GM21737 (cell line): Measurements from ENCODE around the gene GM2A.
A peak's percentile ranks its signal among the peaks of the same experiment; 100 is the strongest.
"Not testable (repeated sequence)": the region's sequence is repeated elsewhere in the genome, so short reads cannot be mapped to it uniquely, and the experiment has no call there.

Experiments
- ATAC-seq: cut with Tn5 transposase; IDR thresholded peaks from one replicate; pipeline ENCODE4 v1.9.1; 2021; ENCODE audit warnings: mild to moderate bottlenecking, moderate library complexity; ENCODE audit not compliant: unreplicated experiment

GM2A gene

DNA sequence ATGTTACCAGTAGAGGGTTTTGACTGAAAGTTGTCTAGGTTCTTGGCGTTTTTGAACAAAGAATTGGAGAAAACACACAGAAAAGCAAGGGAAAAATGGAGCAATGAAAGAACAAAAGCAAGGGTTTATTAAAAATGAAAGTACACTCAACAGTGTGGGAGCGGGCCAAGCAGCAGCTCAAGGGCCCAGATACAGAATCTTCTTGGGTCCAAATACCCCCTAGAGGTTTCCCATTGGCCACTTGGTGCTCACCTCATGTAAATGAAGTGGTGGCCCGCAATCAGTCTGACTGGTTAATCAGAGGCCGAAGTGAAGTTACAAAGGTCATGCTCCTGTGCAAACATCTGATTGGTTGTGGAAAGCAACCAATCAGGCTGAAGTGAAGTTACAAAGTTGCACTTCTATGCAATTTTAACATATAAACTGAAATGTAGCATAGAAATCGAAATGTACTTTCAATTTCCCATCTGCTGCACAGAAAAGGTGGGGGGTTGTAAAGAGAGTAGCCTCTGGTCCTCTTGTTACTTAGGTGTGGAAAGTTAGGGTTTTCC, 1.9 kb upstream of the GM2A start:
- no peak for ATAC-seq

DNA sequence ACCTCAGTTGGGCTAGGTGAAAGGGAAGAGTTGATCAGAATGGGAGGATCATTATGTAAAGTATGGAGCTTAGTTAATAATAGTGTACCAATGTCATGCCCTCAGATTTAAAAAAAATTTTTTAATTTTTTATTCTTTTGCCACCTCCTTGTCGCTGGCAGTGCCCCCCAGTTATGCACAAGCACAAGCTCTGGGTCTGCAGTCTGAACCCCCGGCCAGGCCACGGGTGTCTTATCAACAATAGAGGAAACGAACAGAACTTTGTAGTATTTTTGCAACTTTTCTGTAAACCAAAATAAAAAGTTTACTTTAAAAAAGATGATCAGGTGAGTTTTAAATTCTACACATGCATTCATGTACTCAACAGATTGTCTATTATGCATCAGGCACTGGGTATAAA, 1.4 kb upstream of the GM2A start:
- no peak for ATAC-seq

DNA sequence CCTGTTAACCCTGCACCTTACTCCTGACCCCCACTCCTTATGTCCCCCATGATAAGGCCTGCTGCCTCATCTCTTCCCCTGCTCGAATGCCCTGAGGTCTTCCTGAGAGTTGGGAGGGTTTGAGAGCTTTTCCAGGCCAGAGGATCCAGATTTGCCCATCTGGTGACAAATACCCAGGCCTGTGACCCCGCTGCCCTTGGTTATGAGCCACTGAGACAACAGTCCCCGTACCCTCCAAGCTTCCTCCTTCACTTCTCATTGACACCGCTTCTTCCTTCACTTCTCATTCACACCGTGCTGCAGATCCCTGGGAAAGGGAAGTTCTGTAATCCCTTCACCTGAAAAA, 593 bp downstream of the GM2A start:
- ATAC-seq, result no peak

GRCh38 chr5:151254556-151254955, 1.6 kb downstream of the GM2A start:
- ATAC-seq, result no peak

DNA sequence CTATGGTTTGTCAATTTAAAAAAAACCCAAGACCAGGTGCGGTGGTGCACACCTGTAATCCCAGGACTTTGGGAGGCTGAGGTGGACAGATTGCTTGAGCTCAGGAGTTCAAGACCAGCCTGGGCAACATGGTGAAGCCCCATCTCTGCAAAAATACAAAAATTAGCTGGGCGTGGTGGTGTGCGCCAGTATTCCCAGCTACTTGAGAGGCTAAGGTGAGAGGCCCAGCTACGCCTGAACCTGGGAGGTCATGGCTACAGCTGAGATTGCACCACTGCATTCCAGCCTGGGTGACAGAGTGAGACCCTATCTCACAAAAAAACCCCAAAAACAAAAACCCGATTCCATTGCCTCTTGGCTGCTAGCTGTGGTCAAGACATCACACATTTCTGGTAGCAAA, 2.0 kb downstream of the GM2A start:
- ATAC-seq, result not testable (repeated sequence)

DNA sequence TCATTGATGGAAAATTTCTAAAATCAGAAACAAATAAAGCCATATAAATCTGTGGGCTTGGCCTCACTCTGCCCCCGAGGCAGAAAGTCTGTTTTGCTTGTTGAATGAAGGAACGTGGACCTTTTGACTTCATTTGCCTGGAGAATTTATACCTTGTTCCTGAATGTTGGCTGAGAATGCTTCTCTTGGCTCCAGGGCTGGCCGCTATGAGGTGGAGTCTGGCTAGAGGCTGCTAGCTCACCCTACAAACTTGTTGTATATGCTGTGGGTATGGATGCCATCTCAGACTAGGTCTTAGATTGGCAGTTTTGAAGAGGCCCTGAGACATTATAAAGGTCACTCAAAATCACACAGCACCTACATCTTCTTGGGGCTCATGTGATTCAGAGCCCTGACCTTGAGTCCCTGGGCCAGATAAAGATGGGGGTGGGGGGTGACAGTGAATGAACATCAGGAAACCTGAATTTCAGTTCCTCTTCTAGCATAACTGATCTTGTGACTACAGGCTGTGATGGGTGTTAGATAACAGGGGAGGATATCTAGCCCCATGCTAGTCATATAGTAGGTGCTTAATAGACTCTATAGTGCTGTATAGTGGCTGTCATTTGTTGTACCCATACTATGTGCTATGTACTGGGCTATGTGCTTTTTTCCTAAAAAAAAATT, 2.8 kb downstream of the GM2A start:
- ATAC-seq, result no peak

- no peak for ATAC-seq
Measured at GRCh38 chr5:151257731-151258181, 4.8 kb downstream of the GM2A start.

DNA sequence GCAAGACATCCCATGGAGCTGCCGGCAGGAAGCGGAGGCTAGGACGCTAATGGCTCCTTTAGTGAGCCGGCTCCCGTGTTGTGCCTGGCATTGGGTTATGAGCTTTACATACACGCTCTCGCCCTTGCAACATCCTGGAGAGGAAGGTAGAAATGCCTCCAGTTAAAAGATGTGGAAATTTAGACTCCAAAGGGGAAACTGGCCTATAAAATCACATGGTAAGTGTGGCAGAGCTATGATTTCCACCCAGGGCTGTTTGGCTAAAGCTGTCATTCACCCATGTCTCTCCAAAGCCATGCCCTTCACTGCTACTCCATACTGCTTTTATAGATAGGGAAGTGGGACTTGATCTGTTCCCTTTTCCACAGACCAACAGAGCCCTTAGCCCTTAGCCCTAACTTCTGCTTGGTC, 5.2 kb downstream of the GM2A start:
- no peak for ATAC-seq

- no peak for ATAC-seq
Measured at GRCh38 chr5:151258816-151259215, 5.8 kb downstream of the GM2A start.

DNA sequence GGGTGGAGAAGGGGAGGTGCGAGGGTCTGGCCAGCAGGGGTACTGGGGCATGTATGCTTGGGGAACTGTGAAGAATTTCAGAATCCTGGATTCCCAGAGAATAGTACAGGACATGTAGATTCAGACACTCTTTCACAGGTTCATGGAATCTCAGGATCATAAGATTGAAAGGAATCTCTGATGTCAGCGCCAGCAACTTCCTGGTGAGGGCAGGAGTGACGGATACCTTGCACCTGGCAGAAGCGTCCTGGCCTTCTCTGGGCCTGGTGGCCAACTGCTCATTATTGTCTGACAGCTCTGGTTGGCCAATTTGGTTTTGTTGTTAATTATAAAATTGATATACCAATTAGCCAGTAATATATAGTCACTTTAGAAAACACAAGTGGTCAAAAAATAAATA, 6.9 kb downstream of the GM2A start:
- no peak for ATAC-seq

DNA sequence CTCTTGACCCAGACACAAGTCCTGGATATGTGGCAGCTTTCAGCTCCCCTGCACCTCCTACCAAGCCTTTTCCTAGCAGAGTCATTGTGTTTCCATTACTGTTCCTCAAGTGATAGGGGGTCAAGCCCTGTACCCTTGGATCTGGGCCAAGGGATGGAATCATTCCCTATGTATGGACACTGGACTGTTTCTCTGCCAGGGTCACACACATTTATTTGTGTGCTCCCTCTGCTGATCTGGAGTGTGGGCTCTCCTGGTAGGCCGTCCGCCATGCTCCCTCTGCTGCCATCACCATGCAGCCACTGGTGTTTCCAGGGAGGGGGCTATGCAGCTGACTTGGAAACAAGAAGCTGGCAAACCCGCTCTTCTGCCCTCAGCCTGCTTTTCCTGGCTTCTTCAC, 9.5 kb downstream of the GM2A start:
- no peak for ATAC-seq

DNA sequence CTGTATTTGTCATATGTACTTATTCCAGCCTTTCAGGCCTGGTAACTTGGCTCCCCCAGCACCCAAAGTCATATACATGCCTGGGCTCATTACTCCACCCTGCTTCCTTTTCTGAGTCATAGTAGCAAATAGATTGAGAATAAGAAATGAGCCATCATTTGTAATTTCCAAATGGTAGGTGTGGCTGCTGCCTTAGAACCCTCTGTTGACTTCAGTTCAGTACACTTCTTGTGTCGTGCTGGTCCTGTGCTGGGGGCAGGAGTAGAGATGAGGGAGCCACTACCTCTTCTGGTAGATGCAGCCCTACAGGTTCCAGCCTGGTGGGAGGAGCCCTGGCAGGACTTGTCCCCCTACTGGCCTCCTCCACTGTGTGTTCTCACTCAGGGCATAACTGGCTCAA, 11.1 kb downstream of the GM2A start:
- ATAC-seq, result no peak

GRCh38 chr5:151267491-151268260, 14.7 kb downstream of the GM2A start:
- no peak for ATAC-seq

DNA sequence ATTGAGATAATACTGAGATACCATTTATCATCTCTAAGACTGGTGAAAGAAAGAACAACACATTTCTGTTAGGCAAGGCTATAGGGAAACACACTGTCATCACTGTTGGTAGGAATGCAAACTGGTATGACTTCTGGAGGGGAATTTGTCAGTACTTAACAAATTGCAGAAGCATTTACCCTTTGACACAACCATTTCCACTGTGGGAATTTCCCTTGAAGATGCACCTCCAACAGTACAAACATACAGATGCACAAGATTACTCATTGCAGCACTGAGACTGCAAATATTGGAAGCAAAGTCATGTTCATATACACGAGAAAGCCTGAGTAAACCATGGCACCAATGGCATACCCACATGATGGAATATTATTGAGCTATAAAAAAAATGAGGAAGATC, 17.6 kb downstream of the GM2A start:
- ATAC-seq, result peak; percentile 82

- ATAC-seq, result no peak
Measured at GRCh38 chr5:151271336-151271735, 18.4 kb downstream of the GM2A start.

DNA sequence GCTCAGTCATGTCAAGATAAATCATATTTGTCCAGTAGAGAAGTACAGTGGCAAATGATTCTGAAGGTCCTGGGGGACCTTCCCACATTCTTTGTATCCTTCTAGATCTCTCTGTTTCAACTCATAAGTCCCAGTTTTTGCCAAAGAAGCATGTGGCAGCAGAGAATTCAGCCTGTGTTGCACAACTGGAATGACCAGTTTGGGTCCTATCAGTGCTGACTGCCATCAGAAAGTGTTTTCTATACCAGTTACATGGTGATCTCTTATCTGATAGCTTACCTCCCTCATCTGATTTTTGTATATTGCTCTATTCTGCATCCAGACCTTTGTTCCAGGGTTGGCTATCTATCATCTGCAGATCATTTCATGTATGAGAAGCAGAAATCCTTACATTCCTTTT, 21.7 kb downstream of the GM2A start:
- ATAC-seq, result no peak

DNA sequence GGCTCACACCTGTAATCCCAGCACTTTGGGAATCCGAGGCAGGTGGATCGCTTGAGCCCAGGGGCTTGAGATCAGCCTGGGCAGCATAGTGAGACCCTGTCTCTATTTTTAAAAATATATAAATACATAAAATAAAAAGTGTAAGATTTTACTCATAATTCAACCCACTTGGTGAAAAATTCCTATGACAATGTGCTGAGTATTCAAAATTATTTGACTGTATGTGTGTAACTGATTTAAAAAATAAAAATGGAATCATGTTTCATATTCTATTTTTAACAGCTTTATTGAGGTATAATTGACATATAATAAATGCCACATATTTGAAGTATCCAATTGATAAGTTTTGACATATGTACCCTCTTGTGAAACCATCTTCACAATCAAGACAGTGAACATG, 22.8 kb downstream of the GM2A start:
- no peak for ATAC-seq

DNA sequence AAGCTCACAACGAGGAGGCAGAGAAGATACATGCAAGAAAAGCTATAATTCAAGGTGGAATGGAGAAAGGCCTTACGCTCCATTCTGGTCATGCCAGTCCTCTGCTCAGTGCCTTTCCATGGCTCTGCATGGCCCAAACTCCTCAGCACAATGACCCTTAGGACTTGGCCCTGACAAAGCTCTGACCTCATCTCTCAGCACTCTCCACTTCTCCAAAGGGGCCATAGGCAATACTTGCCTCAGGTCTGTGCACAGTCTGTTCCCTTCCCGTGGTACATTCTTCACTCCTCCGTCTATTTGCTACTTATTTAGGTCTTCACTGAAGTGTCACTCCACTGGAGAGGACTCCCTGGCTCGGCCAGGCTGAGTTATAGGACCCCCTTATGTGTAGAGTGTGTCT, 25.9 kb downstream of the GM2A start:
- no peak for ATAC-seq

DNA sequence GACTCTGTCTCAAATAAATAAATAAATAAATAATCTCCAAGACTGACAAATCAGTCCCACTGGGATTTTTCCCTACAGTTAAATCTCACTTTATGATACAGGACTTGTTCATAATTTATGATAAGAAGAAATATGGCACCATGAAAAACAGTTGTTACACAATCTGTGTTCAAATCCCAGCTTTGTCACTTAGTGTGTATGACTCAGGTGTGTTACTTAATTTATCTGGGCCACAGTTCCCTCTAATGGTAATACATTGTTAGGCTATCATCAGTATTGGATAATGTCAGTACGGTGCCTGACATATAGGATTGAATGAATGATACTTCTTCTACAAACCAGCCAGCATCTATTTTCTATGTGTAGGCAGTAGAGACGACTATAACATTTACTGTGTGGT, 27.5 kb downstream of the GM2A start:
- no peak for ATAC-seq

DNA sequence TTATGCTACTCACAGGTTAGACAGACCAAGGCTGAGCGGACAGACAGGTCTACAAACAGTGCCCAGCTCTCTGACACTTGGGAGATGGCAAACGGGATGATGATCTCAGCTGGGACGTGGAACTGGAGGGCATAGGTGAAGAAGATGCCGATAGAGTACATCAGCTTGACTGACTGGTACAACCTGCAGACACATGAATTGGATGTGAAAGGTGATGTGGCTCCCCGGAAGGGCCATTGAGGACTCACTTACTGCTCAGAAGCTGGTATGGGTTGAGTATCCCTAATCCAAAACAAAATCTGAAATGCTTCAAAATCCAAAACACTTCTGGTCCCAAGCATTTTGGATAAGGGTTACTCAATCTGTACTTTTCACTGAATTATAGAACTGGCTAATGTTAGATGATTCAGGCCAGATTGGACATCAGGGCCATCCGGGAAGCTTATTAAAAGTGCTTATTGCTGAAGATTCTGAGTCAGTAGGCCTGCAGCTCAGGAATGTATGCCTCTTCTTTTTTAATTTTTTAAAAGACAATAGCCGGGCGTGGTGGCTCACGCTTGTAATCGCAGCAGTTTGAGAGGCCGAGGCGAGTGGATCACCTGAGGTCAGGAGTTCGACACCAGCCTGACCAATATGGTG, 28.1 kb downstream of the GM2A start:
- ATAC-seq, result no peak

DNA sequence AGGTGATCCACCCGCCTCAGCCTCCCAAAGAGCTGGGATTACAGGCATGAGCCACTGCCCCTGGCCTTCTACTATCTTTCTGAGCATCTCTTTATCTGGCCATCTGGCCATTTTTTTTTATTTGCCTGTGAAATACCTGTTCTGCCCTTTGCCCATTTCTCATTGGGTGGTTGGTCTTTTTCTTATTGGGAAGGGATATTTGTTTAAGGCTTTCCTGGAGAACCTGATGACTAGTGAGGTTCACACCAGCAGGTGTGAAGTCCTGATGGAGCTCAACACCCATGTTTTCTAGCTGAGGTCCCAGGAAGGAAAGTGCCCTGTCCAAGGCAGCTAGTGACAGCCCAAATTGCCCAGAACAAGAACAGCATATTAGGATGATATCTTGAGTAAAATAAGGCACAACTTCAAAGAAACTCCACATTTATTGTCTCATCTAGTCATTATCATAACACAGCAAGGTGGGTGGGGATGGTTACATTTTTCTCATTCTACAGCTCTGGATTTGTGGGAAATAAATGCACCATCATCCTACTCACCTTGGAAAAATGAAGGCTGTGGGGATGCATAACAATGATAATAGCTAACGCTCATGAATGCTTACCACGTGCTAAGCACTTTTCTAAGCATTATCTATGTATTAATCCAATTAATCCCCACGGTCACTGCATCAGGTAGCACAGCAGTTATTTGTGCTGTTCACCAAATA, 30.3 kb downstream of the GM2A start:
- ATAC-seq, result no peak
